ENCODE results near the gene CEP162.
"Not testable (repeated sequence)": the region's sequence is repeated elsewhere in the genome, so short reads cannot be mapped to it uniquely, and the experiment has no call there.

The CEP162 gene

DNA sequence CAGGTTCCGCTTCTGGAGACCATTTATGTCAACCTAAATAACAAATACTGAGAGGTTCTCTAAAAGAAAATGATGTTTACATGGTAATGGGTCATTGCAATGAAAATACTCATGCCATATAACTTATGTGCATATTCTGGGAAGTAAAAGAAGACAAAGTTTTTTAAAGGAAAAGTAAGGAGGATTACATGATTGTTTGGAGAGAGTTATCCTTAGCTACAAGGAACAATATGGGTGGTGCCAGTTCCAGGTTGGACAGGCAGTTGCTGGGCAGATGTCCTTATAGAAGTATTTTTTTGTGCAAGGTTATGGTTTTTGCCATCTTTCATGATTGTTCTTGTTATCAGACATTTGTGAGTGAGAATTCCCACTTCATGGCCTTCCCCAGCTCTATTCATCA is 141.4 kb downstream of the CEP162 start:
- no peak for DNase-seq (ENCODE audit: low spot score)

DNA sequence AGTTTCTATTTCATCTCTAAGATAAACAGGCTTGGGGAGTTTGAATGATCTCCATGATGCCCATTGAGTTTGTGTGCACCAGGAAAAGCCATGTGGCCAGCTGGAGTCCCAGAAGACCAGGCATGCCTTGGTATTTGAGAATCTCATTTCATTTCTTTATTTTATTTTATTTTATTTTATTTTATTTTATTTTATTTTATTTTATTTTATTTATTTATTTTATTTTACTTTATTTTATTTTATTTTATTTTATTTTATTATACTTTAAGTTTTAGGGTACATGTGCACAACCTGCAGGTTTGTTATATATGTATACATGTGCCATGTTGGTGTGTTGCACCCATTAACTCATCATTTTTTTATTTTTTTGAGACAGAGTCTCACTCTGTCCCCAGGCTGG is 142.7 kb downstream of the CEP162 start:
- not testable (repeated sequence) for DNase-seq (ENCODE audit: low spot score)

DNA sequence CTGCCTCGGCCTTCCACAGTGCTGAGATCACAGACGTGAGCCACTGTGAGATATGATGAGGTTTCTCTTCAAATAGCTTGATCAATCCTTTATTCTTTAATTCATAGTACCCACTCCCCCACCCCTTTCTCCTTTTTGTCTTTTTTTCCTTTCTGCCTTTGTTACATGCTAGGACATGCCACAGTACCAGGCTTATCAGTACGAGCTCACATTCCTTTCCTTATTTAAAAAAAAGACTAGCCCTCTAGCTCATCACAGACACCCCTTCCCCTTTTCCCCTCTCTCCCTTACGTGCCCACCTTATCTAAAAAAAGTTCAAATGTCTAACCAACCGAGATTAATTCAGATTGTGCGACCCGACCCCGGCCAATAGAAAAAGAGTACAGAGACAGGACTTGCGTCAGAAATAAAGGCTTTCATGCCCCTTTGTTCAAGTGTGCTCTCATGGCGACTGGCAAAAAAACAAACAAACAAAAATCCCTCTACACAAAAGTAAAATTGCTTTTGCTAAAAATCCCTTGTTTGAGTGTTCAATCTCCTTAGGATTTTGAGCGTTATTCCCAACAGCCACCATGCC is 144.7 kb downstream of the CEP162 start:
- no peak for DNase-seq (ENCODE audit: low spot score)

DNA sequence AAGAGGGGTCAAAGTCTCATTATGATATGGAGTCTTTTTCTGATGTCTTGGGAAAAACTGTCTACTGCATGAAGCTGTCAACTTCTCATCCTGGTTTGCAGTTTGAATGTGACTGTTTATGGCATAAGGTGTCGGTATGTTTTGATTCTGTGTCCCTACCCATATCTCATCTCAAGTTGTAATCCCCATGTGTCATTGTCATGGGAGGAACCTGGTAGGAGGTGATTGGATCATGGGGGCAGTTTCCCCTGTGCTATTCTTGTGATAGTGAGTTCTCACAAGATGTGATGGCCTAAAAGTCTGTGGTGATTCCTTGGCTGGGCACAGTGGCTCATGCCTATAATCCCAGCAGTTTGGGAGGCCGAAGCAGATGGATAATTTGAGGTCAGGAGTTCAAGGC is 146.2 kb downstream of the CEP162 start:
- DNase-seq (ENCODE audit: low spot score) = no peak

DNA sequence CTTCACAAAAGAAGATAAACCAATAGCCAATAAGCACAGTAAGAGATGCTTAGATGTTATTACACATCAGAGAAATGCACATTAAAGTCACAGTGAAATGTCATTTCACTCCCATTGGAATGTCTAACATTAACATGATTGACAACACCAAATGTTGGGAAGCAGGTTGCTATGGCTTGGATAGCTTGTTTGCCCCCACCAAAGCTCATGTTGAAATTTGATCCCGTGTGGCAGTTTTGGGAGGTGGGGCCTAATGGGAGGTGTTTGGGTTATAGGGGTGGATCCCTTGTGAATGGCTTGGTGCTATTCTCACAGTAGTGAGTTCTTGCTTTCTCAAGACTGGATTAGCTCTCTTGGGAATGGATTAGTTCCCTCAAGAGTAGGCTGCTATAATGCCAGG is 149.1 kb downstream of the CEP162 start:
- DNase-seq (ENCODE audit: low spot score) = no peak

DNA sequence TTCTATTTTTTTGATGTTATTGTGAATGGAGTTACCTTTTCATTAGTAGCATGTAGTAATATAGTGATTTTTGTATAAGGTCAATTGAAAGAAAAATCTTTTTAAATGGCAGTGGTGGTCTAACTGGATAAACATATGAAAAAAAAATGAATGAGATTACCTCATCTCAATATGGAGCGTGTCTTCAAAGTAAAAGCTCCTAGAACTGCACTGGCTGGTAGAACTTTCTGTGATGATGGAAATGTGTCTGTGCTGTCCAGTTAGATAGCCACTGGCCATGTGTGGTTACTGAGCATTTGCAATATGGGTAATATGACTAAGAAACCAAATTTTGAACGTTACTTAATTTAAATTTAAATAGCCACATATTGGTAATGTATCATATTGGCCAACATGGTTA is 149.8 kb downstream of the CEP162 start:
- no peak for DNase-seq (ENCODE audit: low spot score)

DNA sequence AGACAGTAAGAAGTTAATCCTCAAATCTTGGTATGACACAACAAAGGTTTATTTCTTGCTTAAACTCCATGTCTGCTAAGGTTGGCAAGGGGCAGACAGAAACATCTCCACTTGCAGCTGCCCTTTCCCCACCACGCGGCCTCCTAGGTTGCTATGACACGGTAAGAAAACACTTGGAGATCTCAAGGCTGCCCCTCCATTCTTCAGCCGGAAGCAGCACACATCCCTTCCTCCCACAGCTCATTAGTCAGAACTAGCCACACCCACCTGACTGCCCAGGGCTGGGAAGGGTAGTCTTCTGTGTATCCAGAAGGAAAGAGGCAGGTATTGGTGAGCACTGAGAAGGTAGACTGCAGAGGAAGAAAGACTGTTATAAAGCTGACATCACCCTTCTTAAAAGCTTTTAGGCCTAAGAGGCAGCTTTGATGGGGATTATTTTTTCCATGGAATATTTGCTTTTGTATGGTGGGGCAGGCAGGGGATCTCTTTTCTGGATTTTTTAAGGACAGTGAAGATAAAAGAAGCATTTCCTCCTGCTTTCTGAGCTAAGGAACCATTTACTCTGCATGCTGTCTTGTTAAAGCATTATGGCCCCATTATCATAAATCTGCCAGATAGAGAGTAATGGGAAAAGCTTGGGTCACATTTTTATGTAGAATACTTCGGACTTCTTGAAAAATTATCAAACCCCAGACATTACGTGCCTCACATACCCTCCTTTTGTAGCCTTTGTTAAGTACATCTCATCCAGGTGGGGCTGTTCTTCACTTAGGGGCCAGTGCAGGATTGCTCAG is 152.3 kb downstream of the CEP162 start:
- no peak for DNase-seq (ENCODE audit: low spot score)

Data from CD4-positive, alpha-beta T cell treated with Interleukin-15 for 4 hours (primary cell).